OCI-LY1 (cell line): ENCODE results near the gene PPP2R5C.
A peak's percentile ranks its signal among the peaks of the same experiment; 100 is the strongest.

ENCODE experiments used
- H2AFZ ChIP-seq: fragments of 200-600 bp; sonication (generic), shearing (Covaris generic); 2 replicates; pipeline ENCODE4 v1.6.0; 2014; ENCODE audit warnings: antibody characterized with exemption, mild to moderate bottlenecking, low read length
- H3F3A ChIP-seq: fragments of 200-600 bp; sonication (generic), shearing (Covaris generic); 2 replicates; pipeline ENCODE4 v1.6.0; 2014; ENCODE audit warnings: mild to moderate bottlenecking, antibody characterized with exemption, low read length, moderate library complexity; ENCODE audit not compliant: insufficient read depth
- H3K27ac ChIP-seq: fragments of 200-600 bp; sonication (generic); 2 replicates; pipeline ENCODE4 v1.5.1; 2014; ENCODE audit warnings: low read length, mixed run types, mild to moderate bottlenecking, low read depth; ENCODE audit not compliant: poor library complexity, severe bottlenecking
- H3K27me3 ChIP-seq: fragments of 200-600 bp; sonication (generic); 2 replicates; pipeline ENCODE4 v1.6.0; 2014; ENCODE audit warnings: antibody characterized with exemption, mild to moderate bottlenecking, low read length, moderate library complexity; ENCODE audit not compliant: insufficient read depth
- H3K36me3 ChIP-seq: fragments of 200-600 bp; sonication (generic); 2 replicates; pipeline ENCODE4 v1.6.1; 2014; ENCODE audit warnings: mild to moderate bottlenecking, antibody characterized with exemption, low read length, moderate library complexity, mixed read lengths; ENCODE audit not compliant: insufficient read depth
- H3K4me1 ChIP-seq: fragments of 200-600 bp; sonication (generic); 2 replicates; pipeline ENCODE4 v1.5.1; 2014; ENCODE audit warnings: mild to moderate bottlenecking, low read length, moderate library complexity; ENCODE audit not compliant: insufficient read depth, severe bottlenecking
- H3K4me2 ChIP-seq: fragments of 200-600 bp; sonication (generic), shearing (Covaris generic); 2 replicates; pipeline ENCODE4 v1.6.1; 2014; ENCODE audit warnings: low read length
- H3K4me3 ChIP-seq: fragments of 200-600 bp; sonication (generic); 2 replicates; pipeline ENCODE4 v1.5.1; 2014; ENCODE audit warnings: low read length, low read depth, mild to moderate bottlenecking, mixed read lengths; ENCODE audit not compliant: poor library complexity, severe bottlenecking
- H3K79me2 ChIP-seq: fragments of 200-600 bp; shearing (Covaris generic); 2 replicates; pipeline ENCODE4 v1.6.1; 2016; ENCODE audit warnings: mixed run types, low read length, mixed read lengths; ENCODE audit not compliant: insufficient read depth
- H3K9ac ChIP-seq: fragments of 200-600 bp; sonication (generic), shearing (Covaris generic); 2 replicates; pipeline ENCODE4 v1.6.1; 2014; ENCODE audit warnings: mild to moderate bottlenecking, low read length, mixed read lengths
- H3K9me2 ChIP-seq: fragments of 200-600 bp; sonication (generic), shearing (Covaris generic); 2 replicates; pipeline ENCODE4 v1.6.1; 2014; ENCODE audit warnings: low read depth, mild to moderate bottlenecking, low read length, mixed read lengths
- H3K9me3 ChIP-seq: fragments of 200-600 bp; shearing (Covaris generic); 2 replicates; pipeline ENCODE4 v1.6.1; 2014; ENCODE audit warnings: low read length, mixed read lengths
- H4K20me1 ChIP-seq: fragments of 200-600 bp; sonication (generic), shearing (Covaris generic); 2 replicates; pipeline ENCODE4 v1.6.0; 2016; ENCODE audit warnings: mild to moderate bottlenecking, low read length; ENCODE audit not compliant: insufficient read depth
- CTCF ChIP-seq: fragments of 200-600 bp; sonication (generic), shearing (Covaris generic); IDR thresholded peaks from 2 replicates; pipeline ENCODE4 v1.5.1; 2017; ENCODE audit warnings: mild to moderate bottlenecking, antibody characterized with exemption, low read length, moderate library complexity, mixed read lengths
- EZH2 ChIP-seq: fragments of 200-600 bp; sonication (generic), shearing (Covaris generic); IDR thresholded peaks from 2 replicates; pipeline ENCODE4 v1.8.0; 2017; ENCODE audit warnings: borderline replicate concordance, mixed run types, mild to moderate bottlenecking, antibody characterized with exemption, low read length, moderate library complexity, mixed read lengths

The PPP2R5C gene

DNA sequence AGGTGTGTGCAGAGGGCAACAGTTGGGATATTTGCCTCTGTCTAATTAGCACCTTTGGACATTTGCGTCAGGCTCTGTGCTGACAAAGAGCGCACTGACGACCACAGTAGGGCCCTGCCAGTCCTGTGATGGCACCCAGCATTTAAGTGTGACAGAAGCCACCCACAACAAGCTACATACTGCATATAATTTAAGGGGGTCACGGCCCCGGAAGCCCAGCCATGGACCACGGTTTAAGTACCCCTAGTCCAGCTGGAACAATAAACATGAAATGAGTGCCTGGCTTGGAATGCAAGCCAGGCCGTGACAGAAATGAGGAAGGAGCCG lies 186.0 kb downstream of the PPP2R5C start:
- Histone ChIP-seq H3K36me3 (no peaks in the 10 kb centered on the region), H3K4me2 (peak overlapping the region; percentile 89), H3K4me1 (peaks cover 10% of the 10 kb centered on the region), H3F3A (no peaks in the 10 kb centered on the region), H2AFZ (no peak overlapping the region), H3K9ac (peak overlapping the region; percentile 99), H3K4me3 (peak overlapping the region; percentile 98), H3K27ac (peak overlapping the region; percentile 68), H4K20me1 (no peaks in the 10 kb centered on the region), H3K79me2 (no peaks in the 10 kb centered on the region), H3K27me3 (no peaks in the 10 kb centered on the region), H3K9me2 (no peaks in the 10 kb centered on the region), H3K9me3 (no peaks in the 10 kb centered on the region)
- TF ChIP-seq EZH2, result no peak
- no peak for TF ChIP-seq CTCF

- H3K4me1 ChIP-seq, result peaks cover 10% of the 10 kb centered on the region
- H3K9ac ChIP-seq, result peak overlapping the region; percentile 99
- H4K20me1 ChIP-seq, result no peaks in the 10 kb centered on the region
- H3K27ac ChIP-seq, result peak overlapping the region; percentile 68
- no peak overlapping the region for H2AFZ ChIP-seq
- peak overlapping the region; percentile 98 for H3K4me3 ChIP-seq
- H3F3A ChIP-seq, result no peaks in the 10 kb centered on the region
- H3K79me2 ChIP-seq, result no peaks in the 10 kb centered on the region
- peak overlapping the region; percentile 89 for H3K4me2 ChIP-seq
- H3K9me2 ChIP-seq, result no peaks in the 10 kb centered on the region
- H3K9me3 ChIP-seq, result no peaks in the 10 kb centered on the region
- H3K36me3 ChIP-seq, result no peaks in the 10 kb centered on the region
- no peak for TF ChIP-seq CTCF
- no peak for TF ChIP-seq EZH2
- H3K27me3 ChIP-seq, result no peaks in the 10 kb centered on the region
Measured at GRCh38 chr14:101947904-101948665, 186.6 kb downstream of the PPP2R5C start.

DNA sequence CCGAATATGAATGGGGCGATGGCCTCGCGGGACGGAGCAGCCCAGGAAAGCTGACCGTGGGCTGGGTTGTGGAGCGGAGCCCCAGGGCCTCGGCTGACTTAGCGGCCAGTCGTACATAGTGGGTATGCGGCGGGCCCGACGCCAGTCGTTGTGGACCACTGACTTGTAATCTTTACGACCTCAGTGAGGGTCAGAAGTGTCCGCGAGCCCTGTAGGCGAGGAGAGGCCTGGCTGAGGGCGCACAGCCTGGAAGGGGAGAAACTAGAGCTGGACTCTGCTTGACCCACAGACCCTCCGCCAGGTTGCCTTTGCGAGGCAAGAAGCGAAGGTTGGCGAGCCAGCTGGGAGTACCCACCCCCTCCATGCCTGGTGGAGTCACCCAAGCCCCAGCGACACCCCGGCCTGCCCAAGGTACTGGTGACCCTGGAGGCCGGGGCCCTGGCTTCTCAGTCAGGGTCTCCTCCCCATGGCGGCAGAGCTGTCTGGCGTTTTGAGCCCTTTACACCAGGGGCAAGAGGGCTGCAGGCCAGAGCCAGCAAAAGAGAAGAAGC lies 187.2 kb downstream of the PPP2R5C start:
- H3F3A ChIP-seq, result no peaks in the 10 kb centered on the region

More for the DNA sequence above, 187.2 kb downstream of the PPP2R5C start:
- H3K4me3 ChIP-seq, result peak overlapping the region; percentile 98
- H4K20me1 ChIP-seq, result no peaks in the 10 kb centered on the region
- H3K4me2 ChIP-seq, result peak overlapping the region; percentile 85
- H3K79me2 ChIP-seq, result no peaks in the 10 kb centered on the region
- H3K9me3 ChIP-seq, result no peaks in the 10 kb centered on the region
- H3K4me1 ChIP-seq, result peaks cover 10% of the 10 kb centered on the region
- TF ChIP-seq EZH2 (no peak), CTCF (no peak)
- no peaks in the 10 kb centered on the region for H3K9me2 ChIP-seq
- H2AFZ ChIP-seq, result no peak overlapping the region
- H3K9ac ChIP-seq, result peak overlapping the region; percentile 78
- H3K27me3 ChIP-seq, result no peaks in the 10 kb centered on the region
- no peaks in the 10 kb centered on the region for H3K36me3 ChIP-seq
- H3K27ac ChIP-seq, result no peak overlapping the region
